GM23338 (cell line): ENCODE results near the gene GPC6.

ENCODE experiments used
- EZH2 ChIP-seq: fragments of 200-600 bp; sonication (generic); IDR thresholded peaks from one replicate; pipeline ENCODE4 v1.8.0; 2017; ENCODE audit warnings: antibody characterized with exemption, mild to moderate bottlenecking, low read depth; ENCODE audit not compliant: unreplicated experiment
- POLR2AphosphoS5 ChIP-seq: IDR thresholded peaks from 2 replicates; pipeline ENCODE4 v1.6.1; 2016; ENCODE audit warnings: antibody characterized with exemption, low read depth
- TF ChIP-seq, protein P1 (sequence below), 2 experiments: fragments of 200-600 bp in 1 of 2; sonication (generic) in 1 of 2; conservative IDR thresholded peaks; 2 replicates each; pipeline versions ENCODE4 v1.5.1 to v1.6.1; 2016 to 2017; ENCODE audit warnings: antibody characterized with exemption in 2 of 2, low read depth in 2 of 2, mild to moderate bottlenecking in 2 of 2, moderate library complexity in 1 of 2
- TF ChIP-seq, protein P2 (sequence below): IDR thresholded peaks from 2 replicates; pipeline ENCODE4 v1.6.1; 2016; ENCODE audit warnings: antibody characterized with exemption

DNA sequence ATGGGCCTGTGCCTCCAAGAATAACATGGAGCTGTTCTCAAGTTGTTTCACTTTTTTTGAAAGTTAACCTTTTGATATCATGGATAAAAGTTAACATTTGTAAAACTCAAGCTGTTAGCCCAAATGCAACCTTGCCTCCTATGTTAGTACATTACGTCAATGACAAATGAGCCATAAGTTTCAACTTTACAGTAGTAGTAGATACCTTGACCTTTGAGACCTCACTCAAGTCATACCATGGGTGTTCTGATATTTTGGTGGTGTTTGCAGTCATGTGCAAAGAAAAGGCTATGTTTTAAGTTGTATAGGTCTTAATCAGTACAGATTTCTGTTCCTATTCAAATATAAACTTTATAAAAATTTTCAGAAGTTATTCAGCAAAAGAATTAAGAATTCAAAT, 539.2 kb downstream of the GPC6 start:
- TF ChIP-seq POLR2AphosphoS5 (no peak), EZH2 (no peak)
- TF ChIP-seq, protein P1, sequence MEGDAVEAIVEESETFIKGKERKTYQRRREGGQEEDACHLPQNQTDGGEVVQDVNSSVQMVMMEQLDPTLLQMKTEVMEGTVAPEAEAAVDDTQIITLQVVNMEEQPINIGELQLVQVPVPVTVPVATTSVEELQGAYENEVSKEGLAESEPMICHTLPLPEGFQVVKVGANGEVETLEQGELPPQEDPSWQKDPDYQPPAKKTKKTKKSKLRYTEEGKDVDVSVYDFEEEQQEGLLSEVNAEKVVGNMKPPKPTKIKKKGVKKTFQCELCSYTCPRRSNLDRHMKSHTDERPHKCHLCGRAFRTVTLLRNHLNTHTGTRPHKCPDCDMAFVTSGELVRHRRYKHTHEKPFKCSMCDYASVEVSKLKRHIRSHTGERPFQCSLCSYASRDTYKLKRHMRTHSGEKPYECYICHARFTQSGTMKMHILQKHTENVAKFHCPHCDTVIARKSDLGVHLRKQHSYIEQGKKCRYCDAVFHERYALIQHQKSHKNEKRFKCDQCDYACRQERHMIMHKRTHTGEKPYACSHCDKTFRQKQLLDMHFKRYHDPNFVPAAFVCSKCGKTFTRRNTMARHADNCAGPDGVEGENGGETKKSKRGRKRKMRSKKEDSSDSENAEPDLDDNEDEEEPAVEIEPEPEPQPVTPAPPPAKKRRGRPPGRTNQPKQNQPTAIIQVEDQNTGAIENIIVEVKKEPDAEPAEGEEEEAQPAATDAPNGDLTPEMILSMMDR (conservative IDR thresholded peaks at IDR 0.05; ENCODE audit: low read depth in 2 of 2) = no peak
- TF ChIP-seq, protein P2, sequence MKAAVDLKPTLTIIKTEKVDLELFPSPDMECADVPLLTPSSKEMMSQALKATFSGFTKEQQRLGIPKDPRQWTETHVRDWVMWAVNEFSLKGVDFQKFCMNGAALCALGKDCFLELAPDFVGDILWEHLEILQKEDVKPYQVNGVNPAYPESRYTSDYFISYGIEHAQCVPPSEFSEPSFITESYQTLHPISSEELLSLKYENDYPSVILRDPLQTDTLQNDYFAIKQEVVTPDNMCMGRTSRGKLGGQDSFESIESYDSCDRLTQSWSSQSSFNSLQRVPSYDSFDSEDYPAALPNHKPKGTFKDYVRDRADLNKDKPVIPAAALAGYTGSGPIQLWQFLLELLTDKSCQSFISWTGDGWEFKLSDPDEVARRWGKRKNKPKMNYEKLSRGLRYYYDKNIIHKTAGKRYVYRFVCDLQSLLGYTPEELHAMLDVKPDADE = no peak
